Gastrocnemius medialis (tissue), 4 donors: ENCODE results near the gene STAT6. TPM values are rescaled to one million over a fixed set of nuclear protein-coding genes. Genes with fewer than 3 reads are reported as not detected.
A peak's percentile ranks its signal among the peaks of the same experiment; 100 is the strongest.

Source experiments
- ATAC-seq, 2 donors: fragments of 150-250 bp; one replicate each; pipeline ENCODE4 v1.9.1; 2016
- DNase-seq, 2 donors: peaks; one replicate each; pipeline ENCODE4 v3.0.0-alpha.2; 2019
- H3K27ac ChIP-seq, 4 donors: fragments of 200-600 bp; sonication (generic); 1 replicate in 1 of 4; 2 replicates in 3 of 4; pipeline ENCODE4 v1.5.1; 2016 to 2018; ENCODE audit warnings: mild to moderate bottlenecking in 2 of 4, moderate library complexity in 1 of 4
- H3K27me3 ChIP-seq, 3 donors: fragments of 200-600 bp; sonication (generic) in 2 of 3; 1 replicate in 1 of 3; 2 replicates in 2 of 3; pipeline versions ENCODE4 v1.5.1 to v1.6.0; 2016 to 2019; ENCODE audit warnings: mild to moderate bottlenecking in 1 of 3, moderate library complexity in 1 of 3
- H3K36me3 ChIP-seq, 2 donors: fragments of 200-600 bp; sonication (generic) in 1 of 2; one replicate each; pipeline ENCODE4 v1.5.1; 2017 to 2018
- H3K4me1 ChIP-seq, 2 donors: fragments of 200-600 bp; sonication (generic) in 1 of 2; one replicate each; pipeline ENCODE4 v1.5.1; 2016 to 2017; ENCODE audit warnings: mild to moderate bottlenecking in 2 of 2
- H3K4me3 ChIP-seq, 4 donors: fragments of 200-600 bp; sonication (generic) in 3 of 4; 1 replicate in 1 of 4; 2 replicates in 3 of 4; pipeline ENCODE4 v1.5.1; 2016 to 2019; ENCODE audit warnings: mild to moderate bottlenecking in 2 of 4
- H3K9me3 ChIP-seq, 3 donors: fragments of 200-600 bp; sonication (generic) in 2 of 3; 1 replicate in 1 of 3; 2 replicates in 2 of 3; pipeline ENCODE4 v1.5.1; 2016 to 2019
- POLR2A ChIP-seq, 2 donors: fragments of 450-650 bp; IDR thresholded peaks; one replicate each; pipeline ENCODE4 v1.6.1; 2017; ENCODE audit warnings: antibody characterized with exemption in 2 of 2, mild to moderate bottlenecking in 2 of 2, moderate library complexity in 2 of 2
- in situ Hi-C, 4 donors: fragments of 200-750 bp; cut with MboI; loops; one replicate each; pipeline versions ENCODE4 v1.15.0 to v1.8.0; 2017; ENCODE audit warnings: low sequenced_read_pairs in 4 of 4
- intact Hi-C: fragments of 100-400 bp; cut with DNase I; formaldehyde crosslinking; loops from one replicate; pipeline ENCODE4 v1.15.1; 2023; ENCODE audit warnings: low total_unique reads
- total RNA-seq, 4 donors: library from RNA; depleted of rRNA; stranded (reverse); fragments of >200 nt; gene quantifications; one replicate each; pipeline versions ENCODE4 v1.1.0 to v1.2.3, GENCODE V29; 2016
- TF ChIP-seq, protein P1 (sequence below), 5 experiments: fragments of 450-650 bp in 3 of 5; fragments of 200-600 bp in 2 of 5; sonication (generic) in 2 of 5; IDR thresholded peaks in 4 of 5; conservative IDR thresholded peaks in 1 of 5; 1 replicate in 4 of 5; 2 replicates in 1 of 5; pipeline ENCODE4 v1.5.1; 2016 to 2019; ENCODE audit warnings: antibody characterized with exemption in 5 of 5, mild to moderate bottlenecking in 3 of 5, moderate library complexity in 3 of 5

STAT6 gene
- total RNA-seq, 4 donors from 2014 or later: 12.5 to 17.4 (median 14.4) TPM

DNA sequence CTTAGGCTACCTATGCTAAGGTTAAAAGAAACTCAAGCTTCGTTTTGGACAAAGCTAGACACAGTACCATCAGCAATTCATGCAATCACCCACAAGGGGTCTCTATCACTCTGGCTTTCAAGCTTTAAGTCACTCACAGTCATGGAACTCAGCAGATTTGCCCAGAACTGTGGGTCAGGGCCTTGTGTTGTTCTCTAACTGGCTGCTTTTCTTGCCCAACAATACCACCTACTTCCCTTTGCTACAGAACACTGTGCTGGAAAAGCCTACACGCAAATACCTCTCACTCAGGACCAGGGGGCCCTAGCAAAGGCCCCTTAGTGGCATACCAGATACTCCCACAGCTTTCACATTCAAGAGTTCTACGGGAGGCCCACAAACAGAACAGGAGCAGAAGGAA is 41.6 kb downstream of the STAT6 start:
- peaks cover 0 to 14% of the 10 kb centered on the region in 2 donors for H3K36me3 ChIP-seq
- H3K4me3 ChIP-seq: no peak overlapping the region
- peak overlapping the region; percentile 27 to 62 (median 42) for H3K27ac ChIP-seq
- no peaks in the 10 kb centered on the region for H3K27me3 ChIP-seq
- peaks cover 0 to 3% of the 10 kb centered on the region in 2 donors for H3K4me1 ChIP-seq
- DNase-seq (peak; percentile 39 to 66), ATAC-seq (peak; percentile 87 to 98)
- intact Hi-C loops: loop anchor here (1.0 to 2.0 kb wide), 3 partner anchors 21 to 113 kb away; no protein-coding TSS in a partner anchor
- H3K9me3 ChIP-seq: no peaks in the 10 kb centered on the region
- in situ Hi-C loops: loop anchor here (5.0 to 10.0 kb wide), 4 partner anchors 43 to 115 kb away; partner anchors contain the start of gene STAT6 (in 4 of the 4)
- TF ChIP-seq, protein P1, sequence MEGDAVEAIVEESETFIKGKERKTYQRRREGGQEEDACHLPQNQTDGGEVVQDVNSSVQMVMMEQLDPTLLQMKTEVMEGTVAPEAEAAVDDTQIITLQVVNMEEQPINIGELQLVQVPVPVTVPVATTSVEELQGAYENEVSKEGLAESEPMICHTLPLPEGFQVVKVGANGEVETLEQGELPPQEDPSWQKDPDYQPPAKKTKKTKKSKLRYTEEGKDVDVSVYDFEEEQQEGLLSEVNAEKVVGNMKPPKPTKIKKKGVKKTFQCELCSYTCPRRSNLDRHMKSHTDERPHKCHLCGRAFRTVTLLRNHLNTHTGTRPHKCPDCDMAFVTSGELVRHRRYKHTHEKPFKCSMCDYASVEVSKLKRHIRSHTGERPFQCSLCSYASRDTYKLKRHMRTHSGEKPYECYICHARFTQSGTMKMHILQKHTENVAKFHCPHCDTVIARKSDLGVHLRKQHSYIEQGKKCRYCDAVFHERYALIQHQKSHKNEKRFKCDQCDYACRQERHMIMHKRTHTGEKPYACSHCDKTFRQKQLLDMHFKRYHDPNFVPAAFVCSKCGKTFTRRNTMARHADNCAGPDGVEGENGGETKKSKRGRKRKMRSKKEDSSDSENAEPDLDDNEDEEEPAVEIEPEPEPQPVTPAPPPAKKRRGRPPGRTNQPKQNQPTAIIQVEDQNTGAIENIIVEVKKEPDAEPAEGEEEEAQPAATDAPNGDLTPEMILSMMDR (IDR thresholded peaks at IDR 0.05 in 4 of 5, conservative IDR thresholded peaks at IDR 0.05 in 1 of 5): peak; percentile 75 to 83 (median 81)
- no peak for TF ChIP-seq POLR2A (IDR thresholded peaks at IDR 0.05)

DNA sequence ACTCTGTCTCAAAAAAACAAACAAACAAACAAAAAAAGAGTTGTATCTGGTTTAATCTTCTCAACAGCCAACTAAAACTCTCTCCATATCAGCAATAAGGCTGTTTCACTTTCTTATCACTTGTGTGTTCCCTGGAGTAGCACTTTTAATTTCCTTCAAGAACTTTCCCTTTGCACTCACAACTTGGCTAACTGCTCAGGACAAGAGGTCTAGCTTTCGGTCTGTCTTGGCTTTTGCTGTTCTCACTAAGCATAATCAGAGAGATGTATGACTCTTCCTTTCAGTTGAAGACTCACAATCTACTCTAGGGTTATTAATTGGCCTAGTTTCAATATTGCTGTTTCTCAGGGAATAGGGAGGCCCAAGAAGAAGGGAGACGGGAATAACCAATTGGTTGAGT is 44.9 kb downstream of the STAT6 start:
- peaks cover 0 to 2% of the 10 kb centered on the region in 2 donors for H3K36me3 ChIP-seq
- no peak overlapping the region for H3K27ac ChIP-seq
- H3K4me1 ChIP-seq: peaks cover 0 to 3% of the 10 kb centered on the region in 2 donors
- no peak for TF ChIP-seq POLR2A (IDR thresholded peaks at IDR 0.05)
- TF ChIP-seq, protein P1 (IDR thresholded peaks at IDR 0.05 in 4 of 5, conservative IDR thresholded peaks at IDR 0.05 in 1 of 5): no peak
- DNase-seq: no peak
- no peaks in the 10 kb centered on the region for H3K9me3 ChIP-seq
- intact Hi-C loops (no loop called here), in situ Hi-C loops (loop anchor here (5.0 to 10.0 kb wide), 4 partner anchors 46 to 119 kb away; partner anchors contain the start of gene STAT6 (in 4 of the 4))
- H3K4me3 ChIP-seq: no peak overlapping the region
- no peaks in the 10 kb centered on the region for H3K27me3 ChIP-seq
- ATAC-seq: no peak

DNA sequence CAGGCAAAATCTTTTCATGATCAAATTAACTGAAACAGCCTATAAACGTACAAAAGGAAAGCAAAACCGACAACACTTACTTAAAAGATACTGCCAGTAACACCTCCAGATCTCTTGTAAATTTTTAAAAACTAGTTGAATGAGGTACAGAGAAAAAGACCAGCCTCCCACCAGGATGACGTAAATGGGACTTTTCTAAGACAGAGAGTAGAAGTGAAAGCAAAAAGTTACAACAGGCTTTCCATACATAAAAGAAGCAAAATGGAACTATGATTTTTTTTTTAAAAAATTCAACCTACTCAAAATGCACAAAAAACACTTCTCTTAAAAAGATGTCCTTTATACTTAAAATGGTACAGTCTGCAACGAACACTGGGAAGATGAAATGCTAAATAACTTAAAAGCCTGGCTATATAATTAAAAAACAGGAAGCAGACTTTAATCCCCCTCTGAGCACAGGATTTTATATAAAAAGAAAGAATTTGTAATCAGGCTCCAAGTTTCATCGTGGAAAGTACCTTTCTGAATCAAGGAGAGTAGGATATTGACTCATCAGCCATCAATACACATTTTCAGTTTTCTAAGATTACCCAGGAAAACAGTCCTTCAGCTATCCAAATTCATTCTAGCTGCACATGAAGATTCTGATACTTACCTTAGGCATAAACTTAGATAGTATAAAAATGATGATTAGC is 47.0 kb downstream of the STAT6 start:
- no peak overlapping the region for H3K27ac ChIP-seq
- H3K36me3 ChIP-seq: peaks cover 0 to 16% of the 10 kb centered on the region in 2 donors
- no peak overlapping the region for H3K4me3 ChIP-seq
- no peaks in the 10 kb centered on the region for H3K27me3 ChIP-seq
- no peak for ATAC-seq
- TF ChIP-seq POLR2A (IDR thresholded peaks at IDR 0.05): no peak
- TF ChIP-seq, protein P1 (IDR thresholded peaks at IDR 0.05 in 4 of 5, conservative IDR thresholded peaks at IDR 0.05 in 1 of 5): no peak
- no peak for DNase-seq
- intact Hi-C loops (loop anchor here (5.0 kb wide), 1 partner anchor 307 kb away; no protein-coding TSS in a partner anchor), in situ Hi-C loops (loop anchor here in 3 of 4 donors (10.0 kb wide), 3 partner anchors 51 to 121 kb away; partner anchors contain the start of gene STAT6 (in 1 of the 3))
- no peaks in the 10 kb centered on the region for H3K4me1 ChIP-seq
- no peaks in the 10 kb centered on the region for H3K9me3 ChIP-seq

DNA sequence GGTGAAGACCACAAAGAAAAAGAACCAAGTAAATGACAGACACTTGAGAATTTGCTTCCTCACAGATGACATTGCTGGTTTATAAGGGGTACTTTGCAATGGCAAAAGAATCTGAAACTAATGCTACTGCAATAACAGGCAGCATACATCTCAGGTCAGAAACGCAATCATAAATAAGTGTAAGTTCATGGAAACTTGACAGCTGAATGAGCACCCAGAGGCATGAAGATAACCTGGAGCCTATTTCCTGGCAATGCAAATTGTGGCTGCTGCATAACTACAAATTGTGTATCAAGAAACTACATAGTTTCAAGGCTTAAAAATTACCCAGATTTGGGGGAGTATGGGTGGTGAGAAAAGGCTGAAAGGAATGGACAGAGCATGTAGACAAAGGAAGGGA is 52.7 kb downstream of the STAT6 start:
- Histone ChIP-seq H3K36me3 (peaks cover 0 to 26% of the 10 kb centered on the region in 2 donors), H3K27me3 (no peaks in the 10 kb centered on the region), H3K4me3 (no peak overlapping the region), H3K27ac (no peak overlapping the region), H3K9me3 (no peaks in the 10 kb centered on the region), H3K4me1 (no peaks in the 10 kb centered on the region)
- intact Hi-C loops (no loop called here), in situ Hi-C loops (no loop called here)
- DNase-seq (no peak), ATAC-seq (no peak)
- TF ChIP-seq, protein P1 (IDR thresholded peaks at IDR 0.05 in 4 of 5, conservative IDR thresholded peaks at IDR 0.05 in 1 of 5): no peak
- no peak for TF ChIP-seq POLR2A (IDR thresholded peaks at IDR 0.05)
